Activated CD4-positive, alpha-beta T cell treated with anti-CD3 and anti-CD28 coated beads, Interleukin-2, amount 50 U/mL, for 48 hours (primary cell): ENCODE data around the gene FAM53B.
A peak's percentile ranks its signal among the peaks of the same experiment; 100 is the strongest.
"Not testable (repeated sequence)": the region's sequence is repeated elsewhere in the genome, so short reads cannot be mapped to it uniquely, and the experiment has no call there.

Experiments used
- DNase-seq, 2 experiments: peaks; one replicate each; pipeline ENCODE4 v3.0.0-alpha.2; 2020

The FAM53B gene, protein sequence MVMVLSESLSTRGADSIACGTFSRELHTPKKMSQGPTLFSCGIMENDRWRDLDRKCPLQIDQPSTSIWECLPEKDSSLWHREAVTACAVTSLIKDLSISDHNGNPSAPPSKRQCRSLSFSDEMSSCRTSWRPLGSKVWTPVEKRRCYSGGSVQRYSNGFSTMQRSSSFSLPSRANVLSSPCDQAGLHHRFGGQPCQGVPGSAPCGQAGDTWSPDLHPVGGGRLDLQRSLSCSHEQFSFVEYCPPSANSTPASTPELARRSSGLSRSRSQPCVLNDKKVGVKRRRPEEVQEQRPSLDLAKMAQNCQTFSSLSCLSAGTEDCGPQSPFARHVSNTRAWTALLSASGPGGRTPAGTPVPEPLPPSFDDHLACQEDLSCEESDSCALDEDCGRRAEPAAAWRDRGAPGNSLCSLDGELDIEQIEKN

GRCh38 chr10:124744102-124745050 is at the start of gene FAM53B:
Gene FAM53B (minus strand): TSS chr10:124744378. CDS start chr10:124706713, 37,665 bp downstream.
- DNase-seq = peak; percentile 73 to 79

GRCh38 chr10:124792998-124793352 is 48.8 kb upstream of the FAM53B start:
- no peak for DNase-seq

DNA sequence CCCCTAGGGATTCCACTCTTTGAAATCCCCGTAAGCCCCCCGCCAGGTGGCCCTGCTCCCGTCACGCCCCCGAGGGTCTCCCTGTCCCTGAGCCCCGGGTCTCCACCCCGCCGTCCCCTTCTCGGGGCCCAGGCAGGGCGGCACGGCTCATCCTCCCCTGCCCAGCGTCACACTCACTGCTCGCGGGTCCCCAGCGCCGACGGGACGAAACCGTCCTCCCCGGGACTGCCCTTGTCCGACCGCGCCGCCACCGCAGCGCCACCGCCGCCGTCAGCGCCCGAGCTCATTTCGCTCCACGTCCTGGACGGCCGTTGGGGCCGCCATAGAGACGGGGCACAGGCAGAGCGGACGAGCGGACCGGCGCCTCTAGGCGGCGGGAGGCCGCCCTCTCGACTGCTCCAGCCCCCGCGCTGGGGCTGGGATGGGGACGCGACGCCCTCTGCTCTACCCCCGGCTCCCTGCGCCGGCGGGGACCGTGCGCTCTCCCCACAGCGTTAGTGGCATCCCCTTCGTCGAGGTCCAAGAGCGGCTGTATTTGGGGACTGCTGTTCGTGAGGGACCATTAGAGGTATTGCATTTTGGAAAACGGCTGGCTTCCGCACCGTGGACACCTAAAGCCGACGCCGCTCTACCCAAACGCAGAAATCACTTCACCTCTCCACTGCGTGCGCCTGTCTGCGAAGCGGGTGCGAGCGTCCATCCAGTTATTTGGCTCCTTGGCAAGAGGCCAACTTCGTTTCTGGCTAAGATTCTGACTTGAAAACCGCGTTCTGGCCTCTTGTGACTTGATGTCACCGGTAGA is 47.6 kb upstream of the FAM53B start, which contains the start of gene EEF1AKMT2:
Gene EEF1AKMT2 (minus strand): TSS at position 341 of the 802 bp plus-strand sequence. CDS start 54 bp downstream, at position 287.
- peak; percentile 78 to 83 for DNase-seq

DNA sequence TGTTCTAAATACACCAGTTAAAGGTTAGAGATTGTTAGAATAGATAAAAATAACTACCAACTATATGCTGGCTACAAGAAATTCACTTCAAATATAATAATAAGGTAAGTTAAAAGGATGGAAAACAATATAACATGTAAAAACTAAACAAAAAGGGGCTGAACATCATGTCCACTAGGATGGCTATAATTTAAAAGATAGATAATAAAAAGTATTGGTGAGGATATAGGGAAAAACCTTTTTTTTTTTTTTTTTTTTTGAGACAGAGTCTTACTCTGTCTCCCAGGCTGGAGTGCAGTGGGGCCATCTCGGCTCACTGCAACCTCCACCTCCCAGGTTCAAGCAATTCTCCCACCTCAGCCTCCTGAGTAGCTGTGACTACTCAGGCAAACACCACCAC is 38.7 kb upstream of the FAM53B start:
- not testable (repeated sequence) for DNase-seq

DNA sequence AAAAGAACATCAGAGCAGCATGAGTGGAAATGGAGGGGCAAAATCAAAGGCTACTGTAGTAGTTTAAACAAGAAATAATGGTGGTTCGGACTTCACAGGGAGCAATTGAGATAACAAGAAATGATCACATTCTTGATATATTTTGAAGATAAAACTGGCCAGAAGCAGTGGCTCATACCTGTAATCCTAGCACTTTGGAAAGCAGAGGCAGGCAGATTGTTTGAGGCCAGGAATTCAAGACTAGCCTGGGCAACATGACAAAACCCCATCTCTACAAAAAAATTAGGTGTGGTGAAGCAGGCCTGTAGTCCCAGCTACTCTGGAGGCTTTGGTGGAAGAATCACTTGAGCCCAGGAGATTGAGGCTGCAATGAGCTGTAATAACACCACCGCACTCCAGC is 24.6 kb upstream of the FAM53B start:
- DNase-seq = no peak

DNA sequence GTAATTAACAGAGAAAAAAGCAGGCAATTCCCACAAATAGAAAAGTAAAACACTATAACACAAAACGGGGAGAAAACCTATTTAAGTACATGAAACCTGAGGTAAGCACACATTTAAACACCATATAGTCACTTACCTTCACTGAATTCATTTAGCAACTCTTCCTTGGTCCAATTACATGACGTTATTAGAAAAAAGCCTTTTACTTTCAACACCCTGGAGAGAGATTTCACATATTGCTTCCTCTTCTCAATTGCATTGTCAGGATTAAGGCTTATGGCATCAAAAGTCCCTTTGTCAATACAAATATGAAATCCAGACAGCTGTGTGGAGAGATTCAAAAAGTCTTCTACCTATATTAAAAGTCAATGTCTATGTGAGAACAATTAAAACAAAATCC is 21.1 kb upstream of the FAM53B start:
- DNase-seq = no peak

GRCh38 chr10:124763267-124763666 is 19.1 kb upstream of the FAM53B start:
- no peak for DNase-seq

GRCh38 chr10:124762281-124762680 is 18.1 kb upstream of the FAM53B start:
- DNase-seq = no peak

- no peak for DNase-seq
These were observed 12.2 kb upstream of the FAM53B start for GRCh38 chr10:124756156-124756903.

- DNase-seq = no peak
These were observed 11.4 kb upstream of the FAM53B start for GRCh38 chr10:124755581-124755980.

DNA sequence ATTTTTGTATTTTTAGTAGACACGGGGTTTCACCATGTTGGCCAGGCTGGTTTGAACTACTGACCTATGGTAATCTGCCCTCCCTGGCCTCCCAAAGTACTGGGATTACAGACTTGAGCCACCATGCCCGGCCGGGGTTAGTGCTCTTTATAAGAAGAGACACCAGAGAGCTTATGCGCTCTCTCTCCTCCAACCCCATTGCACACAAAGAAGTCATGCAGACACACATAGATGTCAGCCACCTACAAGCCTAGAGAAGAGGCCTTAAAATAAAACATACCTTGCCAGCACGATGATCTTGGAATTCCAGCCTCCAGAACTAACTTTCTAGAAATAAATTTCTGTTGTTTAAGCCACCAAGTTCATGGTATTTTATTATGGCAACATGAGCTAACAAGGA is 10.0 kb upstream of the FAM53B start:
- DNase-seq = no peak

DNA sequence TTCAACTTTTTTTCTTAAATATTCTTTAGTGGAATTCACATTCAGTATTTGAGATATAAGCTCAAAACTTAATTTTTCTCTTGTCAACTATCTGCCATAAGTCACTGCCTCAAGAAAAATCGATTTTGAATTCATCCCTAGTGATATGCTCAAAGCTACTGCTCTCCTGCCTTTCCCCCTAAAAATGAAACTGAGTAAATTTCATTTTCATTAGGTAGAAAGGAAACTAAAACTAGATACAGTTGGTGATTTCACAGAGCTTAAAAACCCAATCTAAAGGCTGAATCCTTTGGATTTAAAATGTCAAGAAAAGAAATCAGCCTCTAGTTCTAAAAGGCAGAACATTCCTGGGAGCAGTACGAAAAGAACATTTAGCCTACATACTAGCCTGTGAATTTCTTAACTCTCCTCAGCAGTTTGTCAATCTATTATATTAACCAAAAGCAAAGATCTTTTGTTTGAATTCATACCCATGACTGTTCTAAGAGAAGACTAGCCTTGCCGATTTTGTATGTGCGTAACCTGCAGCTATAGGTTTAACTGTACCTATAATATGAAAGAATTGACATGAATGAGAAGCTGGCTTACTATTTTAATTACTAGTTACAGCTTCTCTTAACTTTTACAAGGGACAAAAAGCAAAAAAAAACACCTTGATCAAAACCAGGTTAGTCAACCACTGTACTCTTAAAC is 4.9 kb upstream of the FAM53B start:
- DNase-seq = no peak

- no peak for DNase-seq
These were observed 4.0 kb upstream of the FAM53B start for GRCh38 chr10:124748166-124748565.

DNA sequence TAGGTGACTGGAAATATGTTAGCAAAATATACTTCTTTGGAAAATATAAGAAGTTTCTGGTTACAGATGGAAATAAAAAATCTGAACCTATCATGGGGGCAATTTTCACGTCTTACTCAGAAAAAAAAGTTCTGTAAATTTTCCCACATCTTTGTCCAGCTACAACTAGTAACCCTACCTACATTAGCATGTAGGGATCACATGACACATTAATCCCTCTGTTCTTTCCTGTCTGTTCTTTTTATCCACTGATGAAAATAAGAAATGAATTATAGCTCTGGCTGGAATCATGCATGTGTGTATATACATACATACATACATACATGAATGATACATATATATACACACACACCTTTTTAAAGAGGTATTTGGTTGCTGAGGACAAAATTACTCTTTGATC is 3.6 kb upstream of the FAM53B start:
- DNase-seq = no peak

GRCh38 chr10:124746992-124747391 is 2.8 kb upstream of the FAM53B start:
- no peak for DNase-seq

GRCh38 chr10:124746447-124746846 is 2.3 kb upstream of the FAM53B start:
- not testable (repeated sequence) for DNase-seq

- no peak for DNase-seq
These were observed 1.5 kb upstream of the FAM53B start for GRCh38 chr10:124745673-124746072.

GRCh38 chr10:124745252-124745651 is 1.1 kb upstream of the FAM53B start:
- DNase-seq = no peak

DNA sequence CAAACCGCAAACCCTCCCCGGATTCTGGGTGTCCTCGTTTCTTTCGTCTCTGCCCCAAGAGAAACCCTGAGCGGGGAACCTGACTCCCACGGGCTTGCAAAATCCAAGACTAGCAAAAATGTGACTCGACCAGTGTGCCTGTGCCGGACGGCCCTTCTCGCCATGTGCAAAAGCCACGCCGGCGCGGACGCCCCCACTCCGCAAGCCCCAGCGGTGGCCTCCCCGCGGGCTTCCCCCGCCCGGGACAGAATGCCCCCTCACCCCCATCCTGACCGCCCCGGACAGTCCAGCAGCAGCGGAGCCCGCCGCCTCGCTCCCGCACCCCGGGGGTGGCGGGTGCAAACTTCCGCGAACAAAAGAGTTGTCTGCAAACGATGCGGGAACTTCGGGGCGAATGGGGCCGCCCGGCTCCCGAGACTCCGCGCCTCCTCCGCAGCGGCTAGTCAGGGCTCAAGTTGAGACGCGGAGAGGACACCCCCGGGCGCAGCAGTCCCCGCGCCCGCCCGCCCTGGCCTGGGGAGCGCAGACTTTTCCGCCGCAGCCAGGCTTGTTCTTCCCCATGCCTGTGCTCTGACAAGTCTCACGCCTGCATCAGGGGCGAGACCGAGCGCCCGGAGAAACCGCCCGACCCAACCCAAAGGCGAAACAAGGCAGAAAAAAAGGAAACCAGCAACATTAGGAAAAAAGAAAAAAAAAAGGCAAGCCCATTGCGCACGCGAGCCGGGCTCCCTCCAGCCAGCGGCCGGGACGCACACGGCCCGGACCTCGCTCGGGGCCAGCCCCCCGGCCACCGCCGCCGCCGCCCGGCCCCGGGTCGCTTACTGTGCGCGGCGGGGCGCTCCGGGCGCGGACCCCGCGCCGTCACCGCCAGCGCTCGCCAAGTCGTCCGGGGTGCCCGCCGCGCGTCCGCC is 732 bp downstream of the FAM53B start:
- DNase-seq = peak in 1 of 2 experiments; percentile 44
